OCI-LY7 (cell line): ENCODE results near the gene SPTAN1. TPM values are rescaled to one million over a fixed set of nuclear protein-coding genes. Genes with fewer than 3 reads are reported as not detected.
A peak's percentile ranks its signal among the peaks of the same experiment; 100 is the strongest.
"Not testable (repeated sequence)": the region's sequence is repeated elsewhere in the genome, so short reads cannot be mapped to it uniquely, and the experiment has no call there.

Source experiments
- BruUV-seq: library from RNA; stranded (reverse); fragments of 400-500 nt; replicated peaks from 2 replicates; lab custom pipeline; 2021; lab: Mats Ljungman, UMichigan
- CTCF ChIA-PET: fragments of 300-600 bp; sonication (Branson Sonifier 250); formaldehyde crosslinking; loops from one replicate; lab custom pipeline; 2022; ENCODE audit warnings: antibody characterized with exemption; ENCODE audit not compliant: unreplicated experiment; lab: Charles Lee
- POLR2A ChIA-PET: fragments of 300-600 bp; sonication (Branson Sonifier 250); formaldehyde crosslinking; loops from one replicate; lab custom pipeline; 2022; ENCODE audit warnings: antibody characterized with exemption; lab: Charles Lee
- DNase-seq: peaks from one replicate; pipeline ENCODE4 v3.0.0-alpha.2; 2015; ENCODE audit warnings: low spot score
- H2AFZ ChIP-seq: fragments of 200-600 bp; sonication (generic), shearing (Covaris generic); 2 replicates; pipeline ENCODE4 v1.6.1; 2014; ENCODE audit warnings: mild to moderate bottlenecking, antibody characterized with exemption, low read length, moderate library complexity
- H3K27ac ChIP-seq: fragments of 200-600 bp; sonication (generic); 2 replicates; pipeline ENCODE4 v1.5.1; 2014; ENCODE audit warnings: mixed run types, low read depth, mild to moderate bottlenecking, moderate library complexity, low read length, inconsistent platforms; ENCODE audit not compliant: poor library complexity, severe bottlenecking
- H3K36me3 ChIP-seq: fragments of 200-600 bp; sonication (generic); 2 replicates; pipeline ENCODE4 v1.6.1; 2014; ENCODE audit warnings: mild to moderate bottlenecking, antibody characterized with exemption, low read length, moderate library complexity, mixed read lengths; ENCODE audit not compliant: insufficient read depth
- H3K4me1 ChIP-seq: fragments of 200-600 bp; sonication (generic); 2 replicates; pipeline ENCODE4 v1.5.1; 2014; ENCODE audit warnings: mild to moderate bottlenecking, low read length; ENCODE audit not compliant: insufficient read depth, poor library complexity, severe bottlenecking
- H3K4me2 ChIP-seq: fragments of 200-600 bp; sonication (generic); 2 replicates; pipeline ENCODE4 v1.6.1; 2014; ENCODE audit warnings: mild to moderate bottlenecking, low read length
- H3K4me3 ChIP-seq: fragments of 200-600 bp; sonication (generic); 2 replicates; pipeline ENCODE4 v1.5.1; 2014; ENCODE audit warnings: mild to moderate bottlenecking, low read depth, low read length; ENCODE audit not compliant: poor library complexity, severe bottlenecking
- H3K79me2 ChIP-seq: fragments of 200-600 bp; sonication (generic); 2 replicates; pipeline ENCODE4 v1.6.1; 2016; ENCODE audit warnings: low read depth, mild to moderate bottlenecking, low read length, moderate library complexity, mixed read lengths; ENCODE audit not compliant: insufficient read depth
- H3K9me2 ChIP-seq: fragments of 200-600 bp; sonication (generic); 2 replicates; pipeline ENCODE4 v1.6.1; 2016; ENCODE audit warnings: mild to moderate bottlenecking, low read length, mixed read lengths; ENCODE audit not compliant: insufficient read depth
- H3K9me3 ChIP-seq: fragments of 200-600 bp; sonication (generic); 2 replicates; pipeline ENCODE4 v1.6.1; 2014; ENCODE audit warnings: mild to moderate bottlenecking, mixed run types, low read length, mixed read lengths
- H4K20me1 ChIP-seq: fragments of 200-600 bp; sonication (generic); 2 replicates; pipeline ENCODE4 v1.6.1; 2014; ENCODE audit warnings: mild to moderate bottlenecking, antibody characterized with exemption, low read length, moderate library complexity, mixed read lengths; ENCODE audit not compliant: insufficient read depth
- CTCF ChIP-seq: fragments of 200-600 bp; sonication (generic); conservative IDR thresholded peaks from 2 replicates; pipeline ENCODE4 v1.5.1; 2014; ENCODE audit warnings: mild to moderate bottlenecking, antibody characterized with exemption, low read length, moderate library complexity, mixed read lengths
- EZH2phosphoT487 ChIP-seq: fragments of 200-600 bp; sonication (generic); IDR thresholded peaks from 2 replicates; pipeline ENCODE4 v1.6.1; 2018; ENCODE audit warnings: low read depth, borderline replicate concordance, mild to moderate bottlenecking, mixed run types, antibody characterized with exemption, low read length, moderate library complexity, mixed read lengths
- intact Hi-C: fragments of 100-400 bp; cut with micrococcal nuclease; formaldehyde crosslinking; loops from one replicate; pipeline ENCODE4 v1.10.0; 2022; ENCODE audit not compliant: unreplicated experiment
- total RNA-seq, 2 experiments: library from RNA; depleted of rRNA in 1 of 2; stranded (reverse); fragments of >200 nt in 1 of 2; shearing (Covaris generic) in 1 of 2; gene quantifications; 2 replicates each; pipeline ENCODE4 v1.2.3, GENCODE V29; 2014 to 2022

Gene SPTAN1
- total RNA-seq, 2 experiments from 2014 or later, result 239 to 259 TPM

GRCh38 chr9:128643519-128644300 lies 91.3 kb downstream of the SPTAN1 start:
- no peaks in the 10 kb centered on the region for H3K79me2 ChIP-seq
- peak overlapping the region; percentile 73 for H3K4me2 ChIP-seq
- POLR2A ChIA-PET, result interaction anchor here (0.5 to 1.5 kb wide), 9 partner anchors 8 to 423 kb away, joined by 3 to 8 read pairs (median 3); partner anchors contain the start of gene ENDOG
- H3K4me3 ChIP-seq, result peak overlapping the region; percentile 42
- no TSS peak for BruUV-seq
- TF ChIP-seq CTCF (no peak), EZH2phosphoT487 (no peak)
- CTCF ChIA-PET, result no interaction called here
- H2AFZ ChIP-seq, result peak overlapping the region; percentile 75
- H4K20me1 ChIP-seq, result no peaks in the 10 kb centered on the region
- intact Hi-C loops, result loop anchor here (10.0 kb wide), 2 partner anchors 81 to 141 kb away; partner anchors contain the start of genes TBC1D13 and ZDHHC12
- H3K9me3 ChIP-seq, result no peaks in the 10 kb centered on the region
- peak; percentile 89 for DNase-seq
- peaks cover 9% of the 10 kb centered on the region; the same call in 1 of the 2 replicates for H3K36me3 ChIP-seq
- H3K9me2 ChIP-seq, result no peaks in the 10 kb centered on the region
- peaks cover 27% of the 10 kb centered on the region for H3K4me1 ChIP-seq
- peak overlapping the region; percentile 87 for H3K27ac ChIP-seq

GRCh38 chr9:128648206-128648605 lies 95.8 kb downstream of the SPTAN1 start:
- intact Hi-C loops, result loop anchor here (5.0 to 10.0 kb wide), 4 partner anchors 39 to 169 kb away; partner anchors contain the start of genes ENDOG, SET, TBC1D13 and ZDHHC12
- H3K27ac ChIP-seq, H3K79me2 ChIP-seq, H3K9me3 ChIP-seq, H3K4me3 ChIP-seq, POLR2A ChIA-PET, H3K4me2 ChIP-seq, H3K36me3 ChIP-seq, H4K20me1 ChIP-seq, BruUV-seq, H2AFZ ChIP-seq, CTCF ChIA-PET, H3K9me2 ChIP-seq: not testable (repeated sequence)
- peak; percentile 70 for TF ChIP-seq CTCF
- peaks cover 26% of the 10 kb centered on the region for H3K4me1 ChIP-seq
- peak; percentile 68 for DNase-seq

DNA sequence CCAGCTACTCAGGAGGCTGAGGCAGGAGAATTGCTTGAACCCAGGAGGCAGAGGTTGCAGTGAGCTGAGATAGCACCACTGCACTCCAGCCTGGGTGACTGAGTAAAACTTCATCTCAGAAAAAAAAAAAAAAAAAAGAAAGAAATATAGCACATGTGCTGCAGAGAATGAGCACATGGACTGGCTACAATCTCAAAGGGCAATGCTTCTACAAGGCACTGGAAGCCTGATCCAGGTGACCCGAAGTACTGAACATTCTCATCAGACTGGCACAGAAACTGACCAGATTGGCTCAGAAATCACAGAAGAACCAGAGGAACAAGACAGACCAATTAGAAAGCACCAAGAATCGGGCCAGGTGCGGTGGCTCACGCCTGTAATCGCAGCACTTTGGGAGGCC lies 99.4 kb downstream of the SPTAN1 start:
- intact Hi-C loops, result no loop called here
- no peak overlapping the region for H3K4me2 ChIP-seq
- POLR2A ChIA-PET, result interaction anchor here (0.6 to 0.7 kb wide), 2 partner anchors 8 to 115 kb away, joined by 3 read pairs; no protein-coding TSS in a partner anchor

More for the DNA sequence above, 99.4 kb downstream of the SPTAN1 start:
- Histone ChIP-seq H3K9me2 (no peaks in the 10 kb centered on the region), H3K79me2 (no peaks in the 10 kb centered on the region), H3K27ac (no peak overlapping the region), H3K4me3 (no peak overlapping the region), H2AFZ (no peak overlapping the region), H3K36me3 (no peaks in the 10 kb centered on the region), H3K4me1 (peaks cover 17% of the 10 kb centered on the region), H3K9me3 (no peaks in the 10 kb centered on the region), H4K20me1 (no peaks in the 10 kb centered on the region)
- DNase-seq, result no peak
- CTCF ChIA-PET, result no interaction called here
- no TSS peak for BruUV-seq
- TF ChIP-seq EZH2phosphoT487 (no peak), CTCF (no peak)
